ENCODE measurements around the gene ALG14. TPM values are rescaled to one million over a fixed set of nuclear protein-coding genes. Genes with fewer than 3 reads are reported as not detected.

Gene ALG14
- total RNA-seq, 1 donor from 2014 or later: 2.6 TPM

- DNase-seq: no peak
- no peak for TF ChIP-seq CTCF (IDR thresholded peaks at IDR 0.05; ENCODE audit: borderline replicate concordance)
- intact Hi-C loops (cut with micrococcal nuclease): no loop called here
Observed at GRCh38 chr1:95068956-95069709, 3.6 kb downstream of the ALG14 start.

DNA sequence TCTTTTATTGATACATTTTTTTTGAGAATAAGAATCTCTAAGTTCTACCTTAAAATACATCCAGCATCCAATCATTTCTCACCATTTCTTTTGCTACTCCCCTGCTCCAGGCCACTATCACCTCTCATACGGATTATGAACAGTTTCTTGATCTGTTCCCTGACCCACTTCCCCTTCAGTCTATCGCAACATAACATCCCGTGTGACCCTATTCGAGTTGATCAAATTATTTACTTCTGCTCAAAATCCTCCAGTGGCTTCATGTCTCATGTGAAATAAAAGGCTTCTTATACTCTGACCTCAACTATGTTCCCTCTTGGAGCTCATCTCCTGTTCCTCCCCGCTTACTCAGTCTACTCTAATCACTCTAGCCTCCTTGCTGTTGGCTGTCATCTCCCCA is 5.2 kb downstream of the ALG14 start:
- no peaks in the 10 kb centered on the region for H3K9me3 ChIP-seq (replicated peaks)
- no peak for TF ChIP-seq CTCF (IDR thresholded peaks at IDR 0.05; ENCODE audit: borderline replicate concordance)
- no peak for DNase-seq
- H3K4me1 ChIP-seq: peaks cover 11% of the 10 kb centered on the region
- no peaks in the 10 kb centered on the region for H3K27me3 ChIP-seq (ENCODE audit: low read depth)
- intact Hi-C loops (cut with micrococcal nuclease): no loop called here
- no peak overlapping the region for H3K4me3 ChIP-seq
- no peak overlapping the region for H3K27ac ChIP-seq (replicated peaks)
- peaks cover 31% of the 10 kb centered on the region for H3K36me3 ChIP-seq

More at GRCh38 chr1:95068956-95069709, 3.6 kb downstream of the ALG14 start:
- Histone ChIP-seq H3K27me3 (ENCODE audit: low read depth) (no peaks in the 10 kb centered on the region), H3K4me3 (no peak overlapping the region), H3K36me3 (peaks cover 15% of the 10 kb centered on the region), H3K27ac (replicated peaks) (no peak overlapping the region), H3K9me3 (replicated peaks) (no peaks in the 10 kb centered on the region), H3K4me1 (peaks cover 17% of the 10 kb centered on the region)

GRCh38 chr1:95067062-95067461 is 5.7 kb downstream of the ALG14 start:
- no peak for TF ChIP-seq CTCF (IDR thresholded peaks at IDR 0.05; ENCODE audit: borderline replicate concordance)
- peaks cover 8% of the 10 kb centered on the region for H3K4me1 ChIP-seq
- no peak for DNase-seq
- H3K9me3 ChIP-seq (replicated peaks): no peaks in the 10 kb centered on the region
- intact Hi-C loops (cut with micrococcal nuclease): no loop called here
- H3K27ac ChIP-seq (replicated peaks): no peak overlapping the region
- H3K36me3 ChIP-seq: peaks cover 35% of the 10 kb centered on the region
- no peak overlapping the region for H3K4me3 ChIP-seq
- H3K27me3 ChIP-seq (ENCODE audit: low read depth): no peaks in the 10 kb centered on the region

GRCh38 chr1:95061445-95062006 is 11.2 kb downstream of the ALG14 start:
- H3K4me3 ChIP-seq: no peak overlapping the region
- H3K27me3 ChIP-seq (ENCODE audit: low read depth): no peaks in the 10 kb centered on the region
- no peak for TF ChIP-seq CTCF (IDR thresholded peaks at IDR 0.05; ENCODE audit: borderline replicate concordance)
- intact Hi-C loops (cut with micrococcal nuclease): no loop called here
- no peaks in the 10 kb centered on the region for H3K4me1 ChIP-seq
- H3K27ac ChIP-seq (replicated peaks): no peak overlapping the region
- H3K9me3 ChIP-seq (replicated peaks): no peaks in the 10 kb centered on the region
- H3K36me3 ChIP-seq: peaks cover 35% of the 10 kb centered on the region
- no peak for DNase-seq

- Histone ChIP-seq H3K9me3 (replicated peaks) (no peaks in the 10 kb centered on the region), H3K4me1 (no peaks in the 10 kb centered on the region), H3K27me3 (ENCODE audit: low read depth) (no peaks in the 10 kb centered on the region), H3K36me3 (peaks cover 18% of the 10 kb centered on the region), H3K27ac (replicated peaks) (no peak overlapping the region), H3K4me3 (no peak overlapping the region)
- DNase-seq: no peak
- intact Hi-C loops (cut with micrococcal nuclease): no loop called here
- TF ChIP-seq CTCF (IDR thresholded peaks at IDR 0.05; ENCODE audit: borderline replicate concordance): no peak
Observed at GRCh38 chr1:95058974-95059373, 13.8 kb downstream of the ALG14 start.
